Brain microvascular endothelial cell (primary cell): ENCODE results near the gene LHFPL6.
A peak's percentile ranks its signal among the peaks of the same experiment; 100 is the strongest.

Experiments
- DNase-seq: peaks from one replicate; pipeline ENCODE4 v3.0.0-alpha.2; 2020
- H3K27ac ChIP-seq: fragments of 250-450 bp; sonication (Bioruptor Pico); 2 replicates; pipeline ENCODE4 v1.5.1; 2020; ENCODE audit warnings: mild to moderate bottlenecking, moderate library complexity
- H3K27me3 ChIP-seq: fragments of 250-450 bp; sonication (Bioruptor Pico); replicated peaks from 2 replicates; pipeline ENCODE4 v1.5.1; 2020; ENCODE audit warnings: mild to moderate bottlenecking
- H3K36me3 ChIP-seq: fragments of 250-450 bp; sonication (Bioruptor Pico); replicated peaks from 2 replicates; pipeline ENCODE4 v1.5.1; 2020; ENCODE audit warnings: mild to moderate bottlenecking
- H3K4me3 ChIP-seq: 2 replicates; pipeline ENCODE4 v1.5.1; 2011; ENCODE audit warnings: low read depth, mild to moderate bottlenecking, control low read depth, low read length, moderate library complexity
- in situ Hi-C: cut with HindIII; loops from 2 replicates; pipeline ENCODE4 v1.10.0; 2017; ENCODE audit warnings: low sequenced_read_pairs, low pct_ligation_motif_present
- TF ChIP-seq, protein P1 (sequence below): IDR thresholded peaks from 2 replicates; pipeline ENCODE4 v1.5.1; 2011; ENCODE audit warnings: low read depth, mild to moderate bottlenecking, moderate library complexity, low read length, control low read depth, inconsistent platforms; ENCODE audit errors: missing control alignments

LHFPL6 gene

DNA sequence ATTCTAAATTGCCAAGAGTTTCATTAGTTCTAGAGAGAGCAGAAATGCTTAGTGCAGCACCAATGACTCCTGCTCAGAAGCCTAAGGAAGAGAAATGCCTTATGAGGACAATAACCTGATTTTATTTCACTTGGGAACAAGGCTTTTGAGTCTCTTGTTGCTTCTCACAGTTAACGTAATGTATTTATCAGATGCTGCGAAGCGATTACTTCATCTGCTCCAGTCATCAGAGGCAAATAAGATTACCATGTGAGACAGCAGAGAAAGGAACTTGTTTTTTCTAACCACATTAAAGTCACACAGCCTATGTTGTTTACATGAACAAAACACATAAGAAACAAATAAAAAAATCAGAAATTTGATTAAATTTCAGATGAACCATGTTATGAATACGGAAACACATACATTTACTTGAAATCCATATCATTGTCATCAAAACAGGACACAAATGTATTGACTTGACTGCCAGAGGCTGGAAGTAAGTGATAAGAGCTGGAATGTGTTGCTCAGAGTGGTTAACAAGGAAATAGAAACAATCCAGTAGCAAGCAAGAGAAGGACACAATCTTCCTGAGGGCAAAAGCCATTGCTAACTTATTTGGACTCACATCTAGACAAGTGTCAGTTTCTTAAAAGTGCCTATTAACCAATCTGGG is 147.3 kb downstream of the LHFPL6 start:
- TF ChIP-seq, protein P1, sequence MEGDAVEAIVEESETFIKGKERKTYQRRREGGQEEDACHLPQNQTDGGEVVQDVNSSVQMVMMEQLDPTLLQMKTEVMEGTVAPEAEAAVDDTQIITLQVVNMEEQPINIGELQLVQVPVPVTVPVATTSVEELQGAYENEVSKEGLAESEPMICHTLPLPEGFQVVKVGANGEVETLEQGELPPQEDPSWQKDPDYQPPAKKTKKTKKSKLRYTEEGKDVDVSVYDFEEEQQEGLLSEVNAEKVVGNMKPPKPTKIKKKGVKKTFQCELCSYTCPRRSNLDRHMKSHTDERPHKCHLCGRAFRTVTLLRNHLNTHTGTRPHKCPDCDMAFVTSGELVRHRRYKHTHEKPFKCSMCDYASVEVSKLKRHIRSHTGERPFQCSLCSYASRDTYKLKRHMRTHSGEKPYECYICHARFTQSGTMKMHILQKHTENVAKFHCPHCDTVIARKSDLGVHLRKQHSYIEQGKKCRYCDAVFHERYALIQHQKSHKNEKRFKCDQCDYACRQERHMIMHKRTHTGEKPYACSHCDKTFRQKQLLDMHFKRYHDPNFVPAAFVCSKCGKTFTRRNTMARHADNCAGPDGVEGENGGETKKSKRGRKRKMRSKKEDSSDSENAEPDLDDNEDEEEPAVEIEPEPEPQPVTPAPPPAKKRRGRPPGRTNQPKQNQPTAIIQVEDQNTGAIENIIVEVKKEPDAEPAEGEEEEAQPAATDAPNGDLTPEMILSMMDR = no peak
- Histone ChIP-seq H3K36me3 (no peaks in the 10 kb centered on the region), H3K27me3 (no peaks in the 10 kb centered on the region), H3K4me3 (no peak overlapping the region), H3K27ac (no peak overlapping the region)
- in situ Hi-C loops = no loop called here
- peak; percentile 15 for DNase-seq

DNA sequence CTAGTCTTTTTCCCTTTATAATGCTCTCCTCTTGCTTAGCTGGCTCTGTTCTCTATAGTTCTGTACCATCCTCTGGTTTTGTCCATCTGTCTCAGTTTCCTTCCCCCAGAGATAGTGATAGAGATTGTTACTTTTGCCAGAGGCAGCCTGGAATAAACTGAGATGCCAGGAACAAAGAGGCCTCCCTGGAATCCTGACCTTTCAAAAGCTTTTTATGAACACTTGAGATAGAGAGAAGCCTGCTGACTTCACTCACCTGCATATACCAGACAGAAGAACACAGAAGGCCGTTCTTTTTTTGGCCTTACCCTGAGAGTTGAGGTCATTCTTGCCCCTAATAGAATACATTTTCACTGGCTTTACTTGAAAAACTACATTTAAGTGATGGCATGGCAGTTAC is 150.2 kb downstream of the LHFPL6 start:
- in situ Hi-C loops = no loop called here
- Histone ChIP-seq H3K27me3 (no peaks in the 10 kb centered on the region), H3K36me3 (no peaks in the 10 kb centered on the region), H3K4me3 (no peak overlapping the region), H3K27ac (no peak overlapping the region)
- TF ChIP-seq, protein P1 = no peak
- DNase-seq = no peak

DNA sequence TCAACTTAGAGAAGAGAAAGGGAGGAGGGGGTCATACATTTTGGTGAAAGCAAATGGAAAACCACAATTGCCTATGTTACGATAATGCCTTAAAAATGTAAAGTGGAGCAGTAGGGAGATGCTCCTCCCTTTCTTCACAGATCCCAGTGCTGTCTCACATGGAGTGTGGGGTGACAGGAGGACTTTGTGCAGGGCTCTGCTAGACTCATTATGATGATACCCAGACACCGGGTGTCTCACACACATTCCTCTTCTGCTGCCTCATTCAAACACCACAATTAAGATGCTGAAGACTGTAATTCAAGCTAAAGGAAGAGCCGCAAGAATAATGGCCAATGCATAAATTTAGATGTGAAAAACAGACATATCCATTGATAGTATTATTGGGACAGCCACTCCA is 150.6 kb downstream of the LHFPL6 start:
- no peak for DNase-seq
- Histone ChIP-seq H3K4me3 (no peak overlapping the region), H3K27me3 (no peaks in the 10 kb centered on the region), H3K27ac (no peak overlapping the region), H3K36me3 (no peaks in the 10 kb centered on the region)
- TF ChIP-seq, protein P1 = no peak
- in situ Hi-C loops = no loop called here

DNA sequence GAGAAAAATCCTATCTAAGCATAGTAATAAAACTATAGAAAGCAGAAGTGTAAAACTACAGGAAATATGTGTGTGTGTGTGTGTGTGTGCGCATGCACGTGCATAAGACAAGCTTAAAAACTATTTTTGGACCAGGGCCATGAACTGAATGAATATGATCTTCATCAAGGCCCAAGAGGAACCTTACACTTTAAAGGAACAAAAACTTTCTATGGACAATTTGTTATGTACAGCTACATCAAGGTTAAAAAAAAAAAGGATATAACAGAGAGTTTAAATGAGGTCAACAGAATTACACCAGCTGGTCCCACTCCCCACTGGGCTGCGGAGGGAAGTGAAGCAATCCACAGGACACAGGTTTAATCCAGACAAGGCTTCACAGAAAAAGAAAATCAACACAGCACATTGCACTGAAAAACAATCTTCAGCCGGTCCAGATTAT is 151.1 kb downstream of the LHFPL6 start:
- H3K36me3 ChIP-seq = no peaks in the 10 kb centered on the region
- in situ Hi-C loops = no loop called here
- H3K4me3 ChIP-seq = no peak overlapping the region
- peak; percentile 7 for DNase-seq
- no peak overlapping the region for H3K27ac ChIP-seq
- no peaks in the 10 kb centered on the region for H3K27me3 ChIP-seq
- TF ChIP-seq, protein P1 = no peak

DNA sequence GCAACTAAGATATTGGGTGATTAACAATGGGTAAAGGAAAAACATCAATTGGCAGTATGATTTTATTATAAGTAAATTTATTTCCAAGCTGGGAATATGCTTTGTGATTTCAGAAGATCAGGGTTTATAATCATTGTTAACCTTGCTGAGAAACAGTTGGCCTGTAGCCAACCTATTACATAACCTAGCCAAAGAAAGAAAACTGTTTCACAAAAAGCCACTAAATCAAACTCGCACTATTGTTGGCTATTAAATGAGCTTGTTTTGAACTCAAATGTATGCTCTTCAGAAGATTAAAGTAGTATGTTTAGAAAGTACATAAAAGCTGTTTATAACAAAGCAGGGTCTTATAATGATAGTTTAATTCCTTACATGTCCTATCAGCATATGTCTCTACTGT is 151.7 kb downstream of the LHFPL6 start:
- TF ChIP-seq, protein P1 = no peak
- in situ Hi-C loops = no loop called here
- no peaks in the 10 kb centered on the region for H3K36me3 ChIP-seq
- H3K27ac ChIP-seq = no peak overlapping the region
- DNase-seq = no peak
- H3K4me3 ChIP-seq = no peak overlapping the region
- no peaks in the 10 kb centered on the region for H3K27me3 ChIP-seq

DNA sequence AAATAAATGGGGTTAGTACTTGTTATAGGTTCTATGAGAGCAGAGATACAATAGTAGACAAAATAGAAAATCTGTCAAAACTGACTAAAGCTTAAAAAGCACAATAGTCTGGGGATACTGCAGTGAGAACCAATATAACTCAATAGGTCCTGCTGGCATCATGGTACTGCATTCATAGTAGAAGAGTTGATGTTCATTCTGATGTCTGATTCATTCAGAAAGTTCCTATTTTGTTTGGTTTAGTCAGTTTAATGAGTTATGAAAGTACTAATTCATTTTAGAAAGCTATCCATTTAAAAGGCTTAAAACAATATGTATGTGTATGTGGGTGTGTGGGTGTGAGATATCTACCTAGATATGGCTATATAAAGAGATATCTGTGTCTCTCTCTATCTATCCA is 152.8 kb downstream of the LHFPL6 start:
- DNase-seq = no peak
- H3K27ac ChIP-seq = no peak overlapping the region
- H3K27me3 ChIP-seq = no peaks in the 10 kb centered on the region
- H3K36me3 ChIP-seq = no peaks in the 10 kb centered on the region
- in situ Hi-C loops = no loop called here
- TF ChIP-seq, protein P1 = no peak
- no peak overlapping the region for H3K4me3 ChIP-seq
